ENCODE measurements around the gene TRIM67.

The TRIM67 gene

DNA sequence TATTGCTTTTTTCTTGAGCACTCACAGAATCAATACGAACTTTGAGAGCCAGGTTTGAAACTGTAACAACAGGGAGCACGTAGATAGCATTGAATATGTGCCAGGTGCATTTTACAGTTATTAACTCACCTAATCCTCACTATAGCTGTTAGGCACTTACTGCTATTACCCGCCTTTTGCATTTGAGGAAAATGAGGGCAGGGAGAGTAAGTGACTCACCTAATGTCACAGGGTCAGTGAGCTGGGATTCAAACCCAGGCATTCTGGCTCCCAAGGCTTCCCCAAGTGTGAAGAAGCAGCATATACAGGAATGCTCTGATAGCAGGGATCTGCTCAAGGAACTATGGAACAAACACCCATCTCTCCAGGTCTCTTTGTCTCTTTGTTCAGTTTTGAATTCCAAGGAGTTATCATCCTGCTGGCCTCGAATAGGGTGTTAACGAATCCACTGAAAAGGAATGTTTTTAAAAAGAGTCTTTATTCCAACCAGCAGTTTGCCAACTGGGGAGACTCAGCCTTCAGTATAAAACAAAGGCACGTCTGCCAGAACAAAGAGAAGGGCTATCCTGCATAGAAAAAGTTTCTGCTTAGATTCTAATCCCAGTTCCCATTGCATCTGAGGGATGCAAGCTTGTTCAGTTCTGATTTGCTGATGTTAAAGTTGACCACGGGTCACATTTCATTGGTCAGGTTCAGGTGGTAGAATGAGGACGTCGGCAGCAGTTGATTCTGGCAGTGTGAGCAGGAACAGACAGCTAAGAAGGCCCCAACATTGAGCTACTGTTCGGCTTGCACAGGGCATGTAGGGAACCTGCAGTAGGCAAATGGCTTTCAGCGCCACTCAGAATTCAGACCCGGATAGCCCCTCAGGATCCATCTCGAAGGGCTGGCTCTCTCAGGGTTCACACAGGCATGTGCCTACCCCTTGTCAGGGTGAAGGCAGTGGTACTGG is 22.1 kb downstream of the TRIM67 start:
- DNase-seq (ENCODE audit: low read depth): no peak

DNA sequence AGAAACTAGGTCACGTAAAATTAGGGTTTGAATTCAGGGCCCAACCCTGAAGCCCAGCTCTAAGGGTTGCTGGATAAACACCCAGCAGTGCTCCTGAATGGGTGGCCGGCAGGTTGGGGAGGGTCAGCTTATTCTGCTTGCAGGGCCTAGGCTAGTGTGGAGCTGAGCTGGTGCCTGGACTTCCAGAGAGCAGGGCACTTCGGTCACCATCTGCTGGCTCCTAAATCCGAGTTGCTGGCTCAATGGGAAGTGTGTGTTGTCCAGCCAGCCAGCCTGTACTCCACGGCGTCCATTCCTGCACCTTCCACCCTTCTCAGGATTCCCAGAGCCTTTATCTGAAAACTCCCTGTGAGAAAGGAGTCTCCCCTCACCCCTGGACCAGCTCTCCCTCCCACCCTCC is 23.0 kb downstream of the TRIM67 start:
- no peak for DNase-seq (ENCODE audit: low read depth)

DNA sequence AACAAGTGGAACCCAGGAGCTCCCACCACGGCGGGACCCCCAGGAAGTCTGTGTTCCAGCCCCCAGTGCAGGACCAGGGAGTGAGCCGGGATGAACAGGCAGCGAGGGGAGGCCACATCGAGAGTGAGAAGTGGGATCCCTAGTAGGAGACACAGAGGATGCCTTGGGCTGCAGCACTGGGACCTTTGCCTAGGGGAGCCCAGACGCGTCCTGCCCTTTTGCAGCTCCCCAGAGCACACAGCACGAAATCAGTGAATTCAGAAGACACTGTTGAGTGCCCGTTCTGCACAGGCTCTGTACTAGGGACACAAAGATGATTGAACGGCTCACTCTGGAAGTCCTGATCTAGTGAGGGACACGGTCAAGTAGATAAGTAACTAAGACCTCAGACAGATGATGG is 23.5 kb downstream of the TRIM67 start:
- no peak for DNase-seq (ENCODE audit: low read depth)

DNA sequence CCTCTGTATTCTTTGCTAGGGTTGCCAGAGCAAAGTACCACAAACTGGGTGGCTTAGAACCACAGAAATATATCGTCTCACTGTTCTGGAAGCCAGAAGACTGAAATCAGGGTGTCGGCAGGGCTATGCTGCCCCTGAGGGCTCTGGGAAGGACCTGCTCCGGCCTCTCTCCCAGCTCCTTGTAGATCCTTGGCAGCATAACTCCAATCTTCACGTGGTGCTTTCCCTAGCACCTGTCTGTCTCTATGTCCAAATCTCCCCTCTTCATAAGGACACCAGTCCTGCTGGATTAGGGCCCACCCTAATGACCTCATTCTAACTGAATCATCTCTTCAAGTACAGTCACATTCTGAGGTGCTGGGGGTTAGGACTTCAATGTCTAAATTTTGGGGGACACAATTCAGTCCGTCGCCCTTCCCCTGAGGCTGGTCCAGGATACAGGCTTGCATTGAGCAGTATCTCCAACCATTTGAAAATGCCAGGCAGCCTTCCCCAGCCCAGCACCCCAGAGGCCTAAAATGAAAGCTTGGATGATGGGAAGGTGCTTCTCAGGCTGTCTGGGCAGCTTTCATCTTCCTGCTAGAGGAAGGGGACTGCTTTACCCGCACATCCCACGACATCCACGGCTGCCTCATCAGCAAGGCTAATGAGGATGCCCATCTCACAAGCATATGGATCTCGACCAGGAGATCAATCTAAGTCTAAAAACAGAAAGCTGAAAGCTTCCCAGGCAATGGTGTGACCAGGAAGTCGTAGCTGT is 24.7 kb downstream of the TRIM67 start:
- DNase-seq (ENCODE audit: low read depth): no peak

DNA sequence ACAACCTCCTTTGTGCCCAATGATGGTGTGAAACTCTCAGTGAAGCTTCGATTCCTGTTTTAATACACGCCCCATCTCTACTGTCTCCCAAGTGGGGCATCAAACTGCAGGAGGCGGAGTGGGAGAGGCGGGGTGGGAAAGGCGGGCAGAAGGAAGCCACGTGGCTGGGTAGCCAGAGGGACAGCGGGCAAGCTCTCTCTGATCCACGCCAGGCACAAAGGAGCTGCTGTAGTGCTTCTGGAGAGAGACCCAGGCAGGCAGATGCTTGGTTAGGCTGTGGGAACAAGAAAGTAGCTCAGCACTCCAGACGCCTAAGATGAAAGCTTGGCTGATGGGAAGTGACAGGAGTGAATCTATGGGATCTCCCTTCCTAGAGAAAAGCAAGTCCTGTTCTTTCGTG is 25.7 kb downstream of the TRIM67 start:
- DNase-seq (ENCODE audit: low read depth): no peak

DNA sequence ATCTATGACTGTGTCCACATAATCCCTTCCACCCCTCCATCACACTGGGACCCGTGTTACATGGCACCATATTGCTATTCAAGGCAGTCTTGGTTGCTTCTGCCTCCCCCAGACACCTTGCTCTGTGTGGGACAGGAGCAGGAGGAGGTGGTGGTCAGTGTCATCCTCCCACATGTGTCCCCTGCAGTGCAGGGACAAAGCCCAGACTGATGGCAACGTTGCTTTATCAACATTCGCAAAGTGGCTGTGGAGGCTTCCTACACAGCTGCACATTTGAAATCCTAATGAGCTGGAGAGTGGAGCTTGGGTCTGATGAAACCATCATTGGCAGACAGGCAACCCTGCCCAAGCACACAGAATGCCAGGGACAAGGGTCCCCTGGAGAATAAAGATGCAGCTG is 26.2 kb downstream of the TRIM67 start:
- DNase-seq (ENCODE audit: low read depth): no peak

DNA sequence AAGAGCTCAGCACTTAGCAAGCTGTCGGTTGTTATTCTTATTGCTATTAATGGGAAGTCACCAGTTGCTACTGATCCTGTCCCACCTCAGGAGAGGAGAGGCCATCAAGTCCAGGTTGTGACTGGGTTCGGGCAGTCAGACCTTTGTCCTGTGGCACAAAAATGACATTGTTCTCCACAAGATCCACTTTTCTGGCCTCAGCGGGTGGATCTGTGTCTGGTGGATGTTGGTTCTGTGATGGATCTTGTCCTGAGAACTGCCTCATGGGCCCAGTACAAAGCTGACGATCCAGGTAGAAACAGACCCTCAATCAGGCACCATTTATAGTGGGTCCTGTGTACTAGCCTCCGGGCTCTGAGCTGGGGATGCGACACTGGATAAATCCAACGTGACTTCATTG is 26.9 kb downstream of the TRIM67 start:
- no peak for DNase-seq (ENCODE audit: low read depth)

DNA sequence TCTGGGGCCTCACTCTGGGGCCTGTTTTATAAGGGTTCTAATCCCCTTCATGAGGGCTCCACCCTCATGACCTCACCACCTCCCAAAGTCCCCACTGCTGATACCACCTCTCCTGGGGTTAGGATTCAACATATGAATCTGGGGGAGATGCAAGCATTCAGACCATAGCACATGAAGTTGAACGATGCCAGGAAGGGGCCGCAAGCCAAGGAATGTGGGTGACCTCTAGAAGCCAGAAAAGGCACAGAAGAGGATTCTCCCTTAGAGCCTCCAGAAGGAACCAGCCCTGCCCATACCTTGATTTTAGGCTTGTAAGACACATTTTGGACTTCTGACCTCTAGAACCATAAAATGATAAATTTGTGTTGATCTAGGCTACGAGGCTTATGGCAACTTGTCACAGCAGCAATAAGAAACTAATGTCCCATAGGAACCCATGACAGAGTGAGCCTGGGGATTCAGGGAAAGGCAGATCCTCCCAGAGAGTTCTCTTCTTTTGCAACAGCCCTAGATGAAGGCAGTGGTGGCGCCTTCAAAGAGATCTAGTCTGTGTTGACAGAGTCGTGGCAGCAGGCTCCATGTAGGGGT is 27.9 kb downstream of the TRIM67 start:
- no peak for DNase-seq (ENCODE audit: low read depth)

DNA sequence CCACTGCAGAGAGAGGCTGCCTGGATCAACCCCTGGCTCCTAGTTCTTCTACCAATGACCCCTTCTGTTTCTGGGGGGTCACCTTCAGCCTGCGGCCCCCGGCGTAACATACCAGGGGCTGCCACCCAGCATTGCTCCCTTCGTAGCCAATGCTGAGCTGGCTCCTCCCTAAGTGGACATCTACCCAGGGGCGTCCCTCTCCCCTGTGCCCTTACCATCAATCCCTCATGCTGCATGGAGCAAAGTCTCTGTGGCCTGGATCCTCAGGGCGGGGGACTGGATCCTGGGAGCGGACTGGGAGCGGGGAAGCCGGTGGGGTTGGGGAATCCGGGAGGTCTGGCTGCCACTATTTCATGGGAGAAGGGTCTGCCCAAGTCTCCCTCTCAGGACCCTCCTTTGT is 28.6 kb downstream of the TRIM67 start:
- DNase-seq (ENCODE audit: low read depth): no peak

DNA sequence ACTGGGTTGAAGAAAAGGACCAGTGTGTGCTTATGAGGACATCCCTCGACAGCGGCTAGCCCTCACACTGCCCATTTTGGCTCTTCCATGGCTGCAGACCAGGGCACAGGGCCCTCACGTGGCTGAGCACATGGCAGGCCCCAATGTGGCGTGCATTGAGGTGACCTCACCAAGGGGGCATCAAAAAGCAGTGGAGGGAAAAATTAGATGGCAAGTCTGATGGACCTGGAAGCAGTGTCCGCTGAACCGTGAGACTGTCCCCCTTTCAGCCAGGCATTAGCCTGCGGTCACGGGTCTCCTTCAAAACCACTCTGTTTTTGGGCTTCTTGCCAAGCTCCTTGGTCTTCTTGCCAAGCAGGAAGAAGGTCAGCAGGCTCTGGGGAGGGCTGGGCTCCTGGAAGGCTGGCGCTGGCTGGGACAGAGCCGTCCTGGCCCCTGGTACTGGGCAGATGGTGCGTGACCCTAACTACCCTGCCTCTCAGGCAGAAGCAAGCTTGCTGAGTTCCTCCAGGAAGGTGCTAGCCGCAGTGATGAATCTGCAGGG is 30.8 kb downstream of the TRIM67 start:
- DNase-seq (ENCODE audit: low read depth): no peak

DNA sequence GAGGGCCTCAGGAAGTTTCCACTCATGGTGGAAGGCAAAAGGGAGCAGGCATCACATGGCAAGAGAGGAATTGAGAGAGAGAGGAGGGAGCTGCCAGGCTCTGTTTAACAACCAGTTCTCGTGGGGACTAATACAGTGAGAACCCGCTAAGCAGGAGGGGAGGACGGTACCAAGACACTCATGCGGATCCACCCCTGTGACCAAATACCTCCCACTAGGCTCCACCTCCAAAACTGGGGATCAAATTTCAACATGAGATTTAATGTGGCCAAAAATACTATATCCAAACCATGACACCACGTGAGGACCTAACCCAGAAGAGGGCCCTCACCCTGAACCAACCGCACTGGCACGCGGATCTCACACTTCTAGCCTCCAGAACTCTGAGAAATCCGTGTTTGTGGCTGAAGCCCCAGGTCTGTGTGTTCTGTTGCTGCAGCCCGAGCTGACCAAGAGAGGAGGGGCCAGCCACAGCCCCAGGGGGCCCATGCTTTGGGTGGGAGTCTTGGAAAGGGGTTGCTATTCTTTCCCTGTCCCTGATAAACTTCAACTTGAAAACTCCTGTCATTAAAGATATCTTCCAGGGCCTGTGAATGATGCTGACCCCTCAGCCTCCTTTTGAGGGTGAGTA is 32.0 kb downstream of the TRIM67 start:
- DNase-seq (ENCODE audit: low read depth): no peak

DNA sequence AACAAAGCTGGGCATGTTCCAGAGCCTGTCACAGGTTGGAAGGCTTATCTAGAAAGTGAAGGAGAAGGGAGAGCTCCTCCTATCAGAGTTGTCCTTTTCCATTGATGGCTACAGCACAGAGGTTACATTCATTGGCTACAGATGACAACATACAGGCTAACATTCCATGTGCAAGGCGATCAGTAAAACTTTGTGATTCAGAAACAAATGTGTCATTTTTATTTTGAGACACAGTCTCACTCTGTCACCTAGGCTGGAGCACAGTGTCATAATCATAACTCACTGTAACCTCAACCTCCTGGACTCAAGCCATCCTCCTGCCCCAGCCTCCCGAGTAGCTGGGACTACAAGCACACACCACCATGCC is 32.6 kb downstream of the TRIM67 start:
- DNase-seq (ENCODE audit: low read depth): no peak

DNA sequence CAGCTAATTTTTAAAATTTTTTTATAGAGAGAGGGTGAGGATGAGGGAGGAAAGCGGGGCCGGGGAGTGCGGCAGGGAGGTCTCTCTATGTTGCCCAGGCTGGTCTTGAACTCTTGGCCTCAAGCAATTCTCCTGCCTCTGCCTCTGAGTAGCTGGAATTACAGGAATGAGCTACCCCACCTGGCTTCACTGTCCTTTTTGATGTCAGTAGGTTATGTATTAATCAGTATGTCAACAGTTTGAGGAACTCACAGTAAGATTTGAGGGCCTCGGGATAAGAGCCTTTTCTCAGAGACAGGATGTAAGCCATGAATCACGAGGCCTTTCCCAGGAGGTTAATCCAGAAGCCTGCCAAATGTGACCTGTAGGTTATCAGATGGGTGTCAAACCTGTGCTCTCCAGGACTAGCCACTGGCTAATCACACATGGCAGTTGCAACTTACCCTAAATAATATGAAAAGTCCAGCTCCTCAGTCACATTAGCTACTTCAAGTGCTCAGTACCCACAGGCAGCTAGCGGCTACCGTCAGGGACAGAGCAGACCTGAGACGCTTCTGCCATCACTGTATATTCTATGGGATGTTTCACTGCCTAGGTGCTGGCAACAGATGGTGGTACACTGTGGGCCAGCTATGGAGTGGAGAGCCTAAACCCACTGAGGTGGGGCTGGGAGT is 33.1 kb downstream of the TRIM67 start:
- no peak for DNase-seq (ENCODE audit: low read depth)

DNA sequence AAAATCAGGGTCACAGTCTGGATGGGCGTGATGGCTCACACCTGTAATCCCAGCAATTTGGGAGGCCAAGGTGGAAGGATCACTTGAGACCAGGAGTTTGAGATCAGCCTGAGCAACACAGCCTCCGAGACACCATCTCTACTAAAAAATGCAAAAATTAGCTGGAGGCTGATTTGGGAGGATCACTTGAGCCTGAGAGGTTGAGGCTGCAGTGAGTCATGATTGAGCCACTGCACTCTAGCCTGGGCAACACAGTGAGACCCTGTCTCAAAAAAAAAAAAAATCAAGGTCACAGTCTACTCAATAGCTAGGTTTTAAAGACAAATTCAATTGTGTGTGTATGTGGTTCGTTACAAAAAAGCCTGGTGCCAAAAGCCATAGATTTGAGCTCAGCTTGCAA is 34.4 kb downstream of the TRIM67 start:
- DNase-seq (ENCODE audit: low read depth): no peak

DNA sequence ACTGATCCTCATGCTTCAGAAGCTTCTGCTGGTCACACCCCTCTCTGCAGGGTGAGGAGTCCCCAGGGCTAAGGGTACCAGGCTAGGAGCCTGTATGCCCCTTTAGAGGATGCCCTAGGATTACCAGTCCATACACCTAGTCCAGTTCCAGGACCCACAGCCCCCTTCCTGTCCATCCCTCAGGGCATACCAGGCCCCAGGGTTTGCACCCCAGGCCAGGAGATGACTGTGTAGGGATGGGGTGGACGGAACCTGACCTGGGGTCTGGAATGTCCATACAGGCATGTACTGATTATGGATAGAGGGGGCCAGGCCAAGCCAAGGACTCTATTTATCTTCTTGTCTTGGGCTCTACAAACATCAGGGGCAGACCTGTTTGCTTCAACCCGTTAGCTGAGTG is 34.9 kb downstream of the TRIM67 start:
- no peak for DNase-seq (ENCODE audit: low read depth)

DNA sequence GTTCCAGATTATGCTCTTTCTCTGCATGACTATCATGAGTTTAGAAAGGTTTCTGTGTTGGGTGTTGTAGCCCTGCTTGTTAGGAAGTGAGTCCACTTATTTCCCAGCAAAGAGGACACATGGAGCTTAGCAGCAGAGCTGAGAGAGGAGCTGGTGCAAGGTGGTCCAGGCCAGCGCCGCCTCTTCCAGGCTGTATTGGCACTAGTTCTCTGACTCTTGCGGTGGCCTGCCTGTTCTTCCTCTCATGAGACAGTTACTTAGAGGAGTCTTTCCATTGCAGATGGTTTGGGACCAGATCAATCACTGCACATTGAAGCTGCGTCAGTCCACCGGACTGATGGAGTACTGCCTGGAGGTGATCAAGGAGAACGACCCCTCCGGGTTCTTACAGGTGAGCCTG is 38.0 kb downstream of the TRIM67 start:
- DNase-seq (ENCODE audit: low read depth): no peak

DNA sequence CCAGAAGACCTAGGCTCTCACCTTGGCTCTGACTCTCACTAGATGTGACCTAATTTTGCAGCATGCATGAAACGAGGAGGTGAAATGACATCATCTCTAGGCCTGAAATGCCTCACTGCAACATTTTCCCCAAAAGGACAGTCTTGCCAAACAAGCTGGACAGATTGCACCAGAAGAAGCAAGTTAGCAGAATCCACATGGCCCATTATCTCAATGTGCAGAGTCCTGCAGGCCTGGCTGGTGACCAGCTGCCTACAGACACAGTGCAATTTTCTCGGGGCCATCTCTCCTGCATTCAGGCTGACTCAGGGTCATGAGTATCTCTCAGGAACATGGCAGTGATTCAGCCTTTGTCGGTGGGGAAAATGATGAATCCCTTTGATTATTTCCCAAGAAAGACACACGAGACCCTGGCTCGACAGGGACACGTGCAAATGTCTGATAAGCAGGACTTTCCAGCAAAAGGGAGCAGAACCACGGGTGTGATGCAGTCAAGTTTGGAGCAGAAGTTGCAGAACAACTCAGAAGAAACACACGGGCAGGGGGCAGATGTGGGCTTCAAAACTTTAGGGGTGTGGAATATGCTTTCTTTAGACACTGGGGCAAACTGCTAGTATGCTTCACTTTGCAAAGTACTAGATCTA is 38.7 kb downstream of the TRIM67 start:
- DNase-seq (ENCODE audit: low read depth): no peak

DNA sequence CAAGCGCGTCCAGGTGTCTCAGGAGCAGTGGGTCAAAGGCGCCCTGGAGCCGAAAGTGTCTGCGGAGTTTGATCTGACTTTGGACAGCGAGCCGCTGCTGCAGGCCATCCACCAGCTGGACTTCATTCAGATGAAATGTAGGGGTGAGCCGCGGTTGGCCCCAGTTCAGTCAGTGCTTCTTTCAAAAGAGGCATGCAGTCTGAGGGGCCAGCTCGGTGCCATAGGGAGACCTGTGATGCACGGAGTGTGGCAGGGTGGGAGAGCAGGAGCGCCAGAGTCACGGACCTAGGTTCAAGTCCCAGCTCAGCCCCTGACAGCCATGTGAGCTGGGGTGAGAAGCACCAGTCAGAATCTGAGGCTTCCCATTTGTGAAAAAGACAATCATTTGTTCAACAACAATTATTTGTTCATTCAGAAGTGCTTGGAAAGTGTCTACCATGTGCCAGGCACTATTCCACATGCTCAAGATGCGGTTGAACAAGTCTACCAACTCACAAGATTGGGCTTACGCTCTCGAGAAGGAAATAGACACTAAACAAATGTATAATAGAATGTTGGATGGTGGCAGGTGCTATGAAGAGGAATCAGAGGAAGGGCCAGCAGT is 39.6 kb downstream of the TRIM67 start:
- DNase-seq (ENCODE audit: low read depth): no peak

DNA sequence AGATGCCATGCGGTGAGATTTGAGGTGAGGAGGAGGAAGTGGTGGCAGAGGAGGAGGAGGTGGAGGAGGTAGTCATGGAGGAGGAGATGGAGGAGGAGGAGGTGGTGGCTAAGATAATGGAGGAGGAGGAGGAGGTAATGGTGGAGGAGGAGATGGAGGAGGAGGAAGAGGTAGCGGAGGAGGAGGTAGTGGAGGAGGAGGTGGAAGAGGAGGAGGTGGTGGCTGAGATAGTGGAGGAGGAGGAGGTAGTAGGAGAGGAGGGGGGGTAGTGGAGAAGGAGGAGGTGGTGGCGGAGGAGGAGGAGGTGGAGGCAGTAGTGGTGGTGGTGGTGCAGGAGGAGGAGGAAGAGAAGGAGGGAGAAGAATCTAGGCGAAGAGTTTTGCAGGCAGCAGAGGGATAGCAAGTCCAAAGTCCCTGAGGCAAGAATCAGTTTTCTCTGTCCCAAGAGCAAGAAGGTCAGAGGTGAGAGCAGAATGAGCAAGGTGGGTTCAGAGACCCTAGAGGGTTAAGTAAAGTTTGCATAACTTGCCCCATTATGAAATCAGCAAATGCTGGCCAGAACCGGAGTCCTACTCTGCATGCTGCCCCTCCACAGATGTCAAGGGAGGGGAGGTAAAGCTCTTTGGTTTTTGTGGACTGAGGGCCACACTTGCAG is 40.2 kb downstream of the TRIM67 start:
- no peak for DNase-seq (ENCODE audit: low read depth)
